H9 (cell line): Measurements from ENCODE around the gene PSMD1. TPM values are rescaled to one million over a fixed set of nuclear protein-coding genes. Genes with fewer than 3 reads are reported as not detected.

Experiments used
- DNase-seq: peaks from one replicate; pipeline ENCODE4 v3.0.0-alpha.2; 2017
- H2AFZ ChIP-seq: one replicate; pipeline ENCODE4 v1.6.1; 2013; ENCODE audit warnings: mild to moderate bottlenecking, low read length, control low read depth, moderate library complexity
- H2AK5ac ChIP-seq: 2 replicates; pipeline ENCODE4 v1.6.1; 2013; ENCODE audit warnings: low read length, control low read depth, mixed read lengths; ENCODE audit not compliant: insufficient read length
- H2BK120ac ChIP-seq: one replicate; pipeline ENCODE4 v1.6.1; 2013; ENCODE audit warnings: low read depth, mild to moderate bottlenecking, low read length, control low read depth, inconsistent platforms; ENCODE audit not compliant: poor library complexity, severe bottlenecking
- H2BK12ac ChIP-seq: 2 replicates; pipeline ENCODE4 v1.6.1; 2013; ENCODE audit warnings: low read length, control low read depth, mixed read lengths, low read depth; ENCODE audit not compliant: insufficient read length
- H2BK15ac ChIP-seq: 2 replicates; pipeline ENCODE4 v1.6.1; 2013; ENCODE audit warnings: low read depth, low read length, control low read depth
- H2BK20ac ChIP-seq: one replicate; pipeline ENCODE4 v1.6.1; 2013; ENCODE audit warnings: low read depth, mild to moderate bottlenecking, low read length, control low read depth, inconsistent platforms; ENCODE audit not compliant: poor library complexity, severe bottlenecking
- H2BK5ac ChIP-seq: 2 replicates; pipeline ENCODE4 v1.6.1; 2013; ENCODE audit warnings: low read length, control low read depth, mixed read lengths; ENCODE audit not compliant: insufficient read length
- H3K14ac ChIP-seq: 2 replicates; pipeline ENCODE4 v1.6.1; 2013; ENCODE audit warnings: low read length, control low read depth; ENCODE audit not compliant: insufficient read depth
- H3K18ac ChIP-seq: 2 replicates; pipeline ENCODE4 v1.6.1; 2013; ENCODE audit warnings: low read depth, mild to moderate bottlenecking, mixed read lengths, low read length, control low read depth; ENCODE audit not compliant: insufficient read length
- H3K23ac ChIP-seq: 2 replicates; pipeline ENCODE4 v1.6.1; 2013; ENCODE audit warnings: low read length, control low read depth, mixed read lengths, low read depth; ENCODE audit not compliant: insufficient read length
- H3K23me2 ChIP-seq: 2 replicates; pipeline ENCODE4 v1.6.1; 2013; ENCODE audit warnings: low read depth, mild to moderate bottlenecking, mixed read lengths, low read length, control low read depth; ENCODE audit not compliant: insufficient read length, poor library complexity, severe bottlenecking
- H3K27ac ChIP-seq: 2 replicates; pipeline ENCODE4 v1.5.1; 2013; ENCODE audit warnings: low read length, control low read depth, mixed read lengths, low read depth; ENCODE audit not compliant: insufficient read length
- H3K27me3 ChIP-seq: 2 replicates; pipeline ENCODE4 v1.6.1; 2013; ENCODE audit warnings: low read length, control low read depth, inconsistent platforms; ENCODE audit not compliant: insufficient read depth
- H3K4ac ChIP-seq: 2 replicates; pipeline ENCODE4 v1.6.1; 2013; ENCODE audit warnings: low read depth, mild to moderate bottlenecking, control low read depth, inconsistent platforms, low read length, moderate library complexity
- H3K4me1 ChIP-seq: 2 replicates; pipeline ENCODE4 v1.6.1; 2013; ENCODE audit warnings: low read length, control low read depth, inconsistent platforms; ENCODE audit not compliant: insufficient read depth
- H3K4me2 ChIP-seq: 2 replicates; pipeline ENCODE4 v1.6.1; 2013; ENCODE audit warnings: low read length, control low read depth, mixed read lengths; ENCODE audit not compliant: insufficient read length, insufficient read depth
- H3K56ac ChIP-seq: 2 replicates; pipeline ENCODE4 v1.6.1; 2013; ENCODE audit warnings: low read depth, mild to moderate bottlenecking, mixed read lengths, low read length, control low read depth; ENCODE audit not compliant: insufficient read length
- H3K79me1 ChIP-seq: 2 replicates; pipeline ENCODE4 v1.6.1; 2013; ENCODE audit warnings: low read depth, mild to moderate bottlenecking, moderate library complexity, low read length, control low read depth, inconsistent platforms; ENCODE audit not compliant: insufficient read depth, poor library complexity, severe bottlenecking
- H3K79me2 ChIP-seq: 2 replicates; pipeline ENCODE4 v1.6.1; 2013; ENCODE audit warnings: low read length, control low read depth, inconsistent platforms; ENCODE audit not compliant: insufficient read depth
- H3K9ac ChIP-seq: 2 replicates; pipeline ENCODE4 v1.6.1; 2013; ENCODE audit warnings: low read length, control low read depth, mixed read lengths; ENCODE audit not compliant: insufficient read length; ENCODE audit errors: extremely low read depth
- H3K9me3 ChIP-seq: one replicate; pipeline ENCODE4 v1.6.1; 2013; ENCODE audit warnings: low read depth, low read length, inconsistent platforms; ENCODE audit not compliant: control insufficient read depth
- H3T11ph ChIP-seq: one replicate; pipeline ENCODE4 v1.6.1; 2013; ENCODE audit warnings: mild to moderate bottlenecking, low read length, control low read depth, inconsistent platforms
- H4K20me1 ChIP-seq: one replicate; pipeline ENCODE4 v1.6.1; 2013; ENCODE audit not compliant: control insufficient read depth, insufficient read length, insufficient read depth
- H4K5ac ChIP-seq: 2 replicates; pipeline ENCODE4 v1.6.1; 2013; ENCODE audit warnings: low read depth, mild to moderate bottlenecking, mixed read lengths, low read length, control low read depth; ENCODE audit not compliant: insufficient read length
- H4K8ac ChIP-seq: replicated peaks from 2 replicates; pipeline ENCODE4 v1.6.1; 2013; ENCODE audit warnings: low read length, control low read depth, mixed read lengths, low read depth; ENCODE audit not compliant: insufficient read length
- H4K91ac ChIP-seq: 2 replicates; pipeline ENCODE4 v1.6.1; 2013; ENCODE audit warnings: low read depth, mild to moderate bottlenecking, moderate library complexity, mixed read lengths, low read length, control low read depth; ENCODE audit not compliant: insufficient read length
- H3K27ac Mint-ChIP-seq, 3 experiments: 2 replicates in 2 of 3; 3 replicates in 1 of 3; pipeline ENCODE4 v1.8.0; 2020 to 2021; ENCODE audit warnings: mixed read lengths in 3 of 3, mild to moderate bottlenecking in 1 of 3, moderate library complexity in 1 of 3
- H3K27me3 Mint-ChIP-seq: 2 replicates; pipeline ENCODE4 v1.8.0; 2021; ENCODE audit warnings: low read depth, mild to moderate bottlenecking, moderate library complexity, mixed read lengths
- H3K36me3 Mint-ChIP-seq, 3 experiments: 2 replicates in 2 of 3; 3 replicates in 1 of 3; pipeline ENCODE4 v1.8.0; 2020 to 2021; ENCODE audit warnings: low read depth in 3 of 3, mixed read lengths in 3 of 3; ENCODE audit not compliant: insufficient read depth in 1 of 3
- H3K4me1 Mint-ChIP-seq, 2 experiments: 2 replicates each; pipeline ENCODE4 v1.8.0; 2020; ENCODE audit warnings: mixed read lengths in 2 of 2
- H3K4me3 Mint-ChIP-seq, 2 experiments: 2 replicates in 1 of 2; 3 replicates in 1 of 2; pipeline ENCODE4 v1.8.0; 2020 to 2021; ENCODE audit warnings: mild to moderate bottlenecking in 2 of 2, mixed read lengths in 2 of 2, moderate library complexity in 1 of 2
- H3K9me3 Mint-ChIP-seq, 2 experiments: 2 replicates in 1 of 2; 3 replicates in 1 of 2; pipeline ENCODE4 v1.8.0; 2020; ENCODE audit warnings: mild to moderate bottlenecking in 2 of 2, mixed read lengths in 2 of 2, moderate library complexity in 1 of 2
- CTCF ChIP-seq: fragments of 200-600 bp; sonication (generic); conservative IDR thresholded peaks from 3 replicates; pipeline ENCODE4 v1.8.0; 2021; ENCODE audit warnings: antibody characterized with exemption, mild to moderate bottlenecking
- WGBS: extraction: QIAGEN DNeasy Blood & Tissue Kit; methylation state at CpG from one replicate; pipeline ENCODE4 v1.1.7; 2013; ENCODE audit warnings: missing lambda C conversion rate, low lambda C conversion rate, mixed read lengths; ENCODE audit not compliant: insufficient read length; ENCODE audit errors: extremely low coverage; 5-methylcytosine and 5-hydroxymethylcytosine counted together
- total RNA-seq: library from RNA; stranded (reverse); gene quantifications from 2 replicates; pipeline ENCODE4 v1.2.1, GENCODE V29; 2021

PSMD1 gene
- total RNA-seq, 1 experiment from 2014 or later = 166 TPM

- WGBS = no CpG with 5 or more reads among the region's 2 CpGs
Measured at GRCh38 chr2:231010201-231010730, 46.4 kb upstream of the PSMD1 start.

More at GRCh38 chr2:231010201-231010730, 46.4 kb upstream of the PSMD1 start:
- Histone ChIP-seq H3K27me3 (no peaks in the 10 kb centered on the region; the same call in 1 of the 2 replicates), H2BK120ac (no peak overlapping the region), H3K27ac (no peak overlapping the region), H4K91ac (no peak overlapping the region), H2BK5ac (no peak overlapping the region), H4K8ac (no peak overlapping the region), H3K9ac (no peak overlapping the region), H3K4me2 (no peak overlapping the region), H2AK5ac (no peak overlapping the region), H4K5ac (no peak overlapping the region), H3K4me1 (no peaks in the 10 kb centered on the region), H4K20me1 (no peaks in the 10 kb centered on the region), H2BK12ac (no peak overlapping the region), H2BK20ac (no peak overlapping the region), H3K4ac (no peak overlapping the region), H3K14ac (no peak overlapping the region), H2BK15ac (no peak overlapping the region), H2AFZ (no peak overlapping the region), H3K23ac (no peak overlapping the region), H3K79me2 (no peaks in the 10 kb centered on the region), H3K79me1 (no peaks in the 10 kb centered on the region), H3K9me3 (no peaks in the 10 kb centered on the region), H3K23me2 (no peaks in the 10 kb centered on the region), H3T11ph (no peak overlapping the region), H3K18ac (no peak overlapping the region), H3K56ac (no peak overlapping the region)
- H3K4me1 Mint-ChIP-seq = peaks cover 10 to 19% of the 10 kb centered on the region in 2 experiments; a peak in 3 of 4 replicates
- no peak overlapping the region for H3K27ac Mint-ChIP-seq
- DNase-seq = no peak
- TF ChIP-seq CTCF = no peak
- no peak overlapping the region for H3K4me3 Mint-ChIP-seq
- peaks cover 4 to 5% of the 10 kb centered on the region in 2 experiments for H3K9me3 Mint-ChIP-seq
- peaks cover 3 to 8% (median 4%) of the 10 kb centered on the region in 3 experiments for H3K36me3 Mint-ChIP-seq
- peaks cover 39% of the 10 kb centered on the region for H3K27me3 Mint-ChIP-seq
